D341Med (cell line): ENCODE data around the gene JTB.

ENCODE experiments used
- DNase-seq: peaks from one replicate; pipeline ENCODE4 v3.0.0; 2012; ENCODE audit warnings: low spot score

The JTB gene

GRCh38 chr1:153953859-153954365, 23.6 kb downstream of the JTB start:
- DNase-seq: no peak

- DNase-seq: no peak
Measured at GRCh38 chr1:153951801-153952200, 25.7 kb downstream of the JTB start.

GRCh38 chr1:153951183-153951582, 26.3 kb downstream of the JTB start:
- no peak for DNase-seq

- DNase-seq: peak; percentile 99
Measured at GRCh38 chr1:153946622-153947241, 30.7 kb downstream of the JTB start, which contains the start of gene DENND4B. TSS of gene DENND4B (minus strand) at chr1:153946718. CDS start at chr1:153944374, 2,344 bp downstream.

GRCh38 chr1:153945795-153946621, 31.5 kb downstream of the JTB start:
- DNase-seq: peak; percentile 88

- no peak for DNase-seq
Measured at GRCh38 chr1:153945131-153945794, 32.2 kb downstream of the JTB start.

- DNase-seq: no peak
Measured at GRCh38 chr1:153944827-153945117, 32.7 kb downstream of the JTB start.

GRCh38 chr1:153944005-153944826, 33.3 kb downstream of the JTB start:
- DNase-seq: no peak

- no peak for DNase-seq
Measured at GRCh38 chr1:153942766-153943549, 34.5 kb downstream of the JTB start.

GRCh38 chr1:153941826-153942725, 35.4 kb downstream of the JTB start:
- no peak for DNase-seq

- DNase-seq: no peak
Measured at GRCh38 chr1:153940756-153941155, 36.7 kb downstream of the JTB start.

GRCh38 chr1:153939476-153939875, 38.0 kb downstream of the JTB start:
- no peak for DNase-seq

GRCh38 chr1:153938996-153939395, 38.5 kb downstream of the JTB start:
- no peak for DNase-seq

- no peak for DNase-seq
Measured at GRCh38 chr1:153937331-153937730, 40.1 kb downstream of the JTB start.

GRCh38 chr1:153936011-153936802, 41.3 kb downstream of the JTB start:
- DNase-seq: no peak

- DNase-seq: peak; percentile 24
Measured at GRCh38 chr1:153934746-153935145, 42.7 kb downstream of the JTB start.

- peak; percentile 30 for DNase-seq
Measured at GRCh38 chr1:153933955-153934354, 43.5 kb downstream of the JTB start.

GRCh38 chr1:153933430-153933829, 44.0 kb downstream of the JTB start:
- peak; percentile 34 for DNase-seq
